Stimulated activated CD4-positive, alpha-beta T cell treated with anti-CD3 and anti-CD28 coated beads, Interleukin-1b, Interleukin-23, amount 100 ng/mL, for 24 hours (primary cell): Measurements from ENCODE around the gene RPL38.

Experiments used
- DNase-seq, 4 experiments: peaks; one replicate each; pipeline ENCODE4 v3.0.0-alpha.2; 2020; ENCODE audit warnings: low read depth in 4 of 4, low spot score in 1 of 4

The RPL38 gene

GRCh38 chr17:74224959-74225725 lies 21.7 kb downstream of the RPL38 start:
- DNase-seq: no peak

GRCh38 chr17:74226252-74226651 lies 22.8 kb downstream of the RPL38 start:
- no peak for DNase-seq

- DNase-seq: no peak
Measured at GRCh38 chr17:74227271-74228080, 24.0 kb downstream of the RPL38 start.

DNA sequence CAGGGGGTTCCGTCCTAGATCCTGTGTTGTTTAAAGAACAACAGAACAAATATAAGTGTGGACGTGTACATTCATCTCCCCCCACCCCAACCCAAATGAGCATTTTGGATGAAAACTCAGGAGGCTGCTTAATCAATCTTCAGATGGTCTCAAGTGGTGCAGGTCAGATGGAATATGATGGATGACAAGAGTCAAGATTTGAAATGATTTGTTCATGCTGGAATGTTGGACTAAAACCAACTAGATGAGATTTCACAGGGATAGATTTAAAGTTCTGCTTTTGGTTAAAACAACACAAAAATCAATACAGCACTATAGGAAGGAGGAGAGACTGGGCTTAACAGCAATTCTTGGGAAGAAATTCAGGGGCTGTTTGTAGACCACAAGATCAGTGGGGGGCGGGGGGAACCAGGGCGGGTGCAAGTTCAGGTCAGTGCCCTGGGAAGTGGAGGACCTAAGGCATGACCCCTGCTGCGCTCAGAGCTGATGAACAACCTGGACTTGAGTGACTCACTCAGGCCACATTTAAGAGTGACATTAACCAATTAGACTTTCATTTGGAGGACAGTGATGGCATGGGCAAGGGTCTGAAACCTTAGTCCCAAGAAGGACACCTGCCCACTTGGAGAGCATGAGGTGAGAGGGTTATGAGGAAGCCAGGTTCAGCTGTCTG lies 25.0 kb downstream of the RPL38 start:
- no peak for DNase-seq

DNA sequence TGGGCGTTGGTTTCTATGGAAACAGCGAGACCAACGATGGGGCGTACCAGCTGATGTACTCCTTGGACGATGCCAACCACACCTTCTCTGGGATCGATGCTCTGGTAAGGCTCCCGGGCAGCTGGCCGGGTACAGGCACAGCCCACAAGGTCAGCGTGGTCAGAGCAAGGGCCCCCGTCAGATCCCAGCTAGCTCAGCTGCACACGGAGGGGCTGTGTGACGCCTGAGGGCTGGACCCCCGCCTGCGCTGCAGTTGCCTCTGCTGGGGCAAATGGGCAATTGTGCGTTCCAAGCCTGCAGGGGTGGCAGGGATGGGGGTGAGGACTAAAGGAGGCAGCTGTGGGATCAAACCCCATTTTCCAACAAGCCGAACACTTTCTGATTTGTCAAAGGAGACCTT lies 27.4 kb downstream of the RPL38 start:
- DNase-seq: no peak

- DNase-seq: no peak
Measured at GRCh38 chr17:74231928-74232907, 28.7 kb downstream of the RPL38 start.

GRCh38 chr17:74233937-74234336 lies 30.5 kb downstream of the RPL38 start:
- no peak for DNase-seq

DNA sequence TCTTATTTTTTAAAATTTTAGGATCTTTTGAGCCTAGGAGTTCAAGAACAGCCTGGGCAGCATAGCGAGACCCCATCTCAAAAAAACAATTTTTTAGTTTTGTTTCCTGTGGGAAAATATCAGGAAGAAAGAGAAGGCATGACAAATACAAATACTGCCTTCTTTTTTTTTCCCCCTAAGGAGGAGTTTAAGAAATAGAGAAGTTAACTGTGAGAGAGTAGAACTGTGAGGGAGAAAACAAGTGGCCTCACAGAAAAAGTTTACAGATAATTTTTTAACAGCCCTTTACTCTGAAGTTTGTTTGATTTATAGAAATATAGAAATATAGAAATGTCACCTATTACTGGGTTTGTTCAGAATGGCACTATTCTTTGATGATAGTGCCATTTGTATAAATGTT lies 31.0 kb downstream of the RPL38 start:
- DNase-seq: no peak

- no peak for DNase-seq
Measured at GRCh38 chr17:74235040-74235581, 31.6 kb downstream of the RPL38 start.

GRCh38 chr17:74235911-74236371 lies 32.5 kb downstream of the RPL38 start:
- no peak for DNase-seq

GRCh38 chr17:74237321-74237720 lies 33.8 kb downstream of the RPL38 start:
- DNase-seq: no peak

GRCh38 chr17:74239172-74239571 lies 35.7 kb downstream of the RPL38 start:
- DNase-seq: no peak

GRCh38 chr17:74240618-74241205 lies 37.2 kb downstream of the RPL38 start:
- no peak for DNase-seq

DNA sequence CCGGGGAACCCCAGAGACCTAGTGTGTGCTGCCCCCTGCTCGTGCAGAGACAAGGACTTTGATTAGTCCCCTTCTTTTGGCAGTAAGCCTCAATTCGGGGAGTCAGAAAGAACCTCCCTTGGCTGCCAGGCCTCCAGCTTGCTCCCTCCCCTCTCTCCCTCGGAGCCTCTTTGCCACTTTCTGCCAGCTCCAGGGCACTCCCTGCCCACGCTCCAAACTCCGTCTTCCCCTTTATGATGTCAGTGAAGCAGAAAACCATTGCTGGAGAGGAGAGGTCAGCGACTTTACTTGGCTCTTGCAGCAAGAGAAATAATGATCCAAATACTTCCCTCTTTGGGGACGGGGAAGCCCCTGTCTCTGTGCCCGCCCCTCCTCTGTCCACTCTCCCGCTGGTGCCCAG lies 38.0 kb downstream of the RPL38 start:
- no peak for DNase-seq

DNA sequence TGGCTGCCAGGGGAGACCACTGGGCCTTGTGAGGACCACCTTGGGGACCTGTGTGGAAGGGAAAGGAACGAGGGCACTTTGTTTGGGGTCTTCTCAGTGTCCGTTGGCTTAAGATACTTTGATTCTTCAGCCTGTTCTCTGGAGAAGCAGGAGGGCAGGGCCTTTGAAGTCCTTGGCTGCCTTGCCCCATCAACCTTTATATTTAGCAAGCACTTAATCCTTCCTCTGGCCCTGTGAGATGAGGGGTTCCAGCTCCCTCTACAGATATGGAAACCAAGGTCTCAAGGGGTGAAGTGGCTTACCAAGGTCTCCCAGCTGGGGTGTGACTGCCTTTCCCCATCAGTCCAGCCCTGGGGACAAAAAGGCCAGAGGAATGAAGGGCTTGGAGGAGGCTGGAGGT lies 38.4 kb downstream of the RPL38 start:
- no peak for DNase-seq

DNA sequence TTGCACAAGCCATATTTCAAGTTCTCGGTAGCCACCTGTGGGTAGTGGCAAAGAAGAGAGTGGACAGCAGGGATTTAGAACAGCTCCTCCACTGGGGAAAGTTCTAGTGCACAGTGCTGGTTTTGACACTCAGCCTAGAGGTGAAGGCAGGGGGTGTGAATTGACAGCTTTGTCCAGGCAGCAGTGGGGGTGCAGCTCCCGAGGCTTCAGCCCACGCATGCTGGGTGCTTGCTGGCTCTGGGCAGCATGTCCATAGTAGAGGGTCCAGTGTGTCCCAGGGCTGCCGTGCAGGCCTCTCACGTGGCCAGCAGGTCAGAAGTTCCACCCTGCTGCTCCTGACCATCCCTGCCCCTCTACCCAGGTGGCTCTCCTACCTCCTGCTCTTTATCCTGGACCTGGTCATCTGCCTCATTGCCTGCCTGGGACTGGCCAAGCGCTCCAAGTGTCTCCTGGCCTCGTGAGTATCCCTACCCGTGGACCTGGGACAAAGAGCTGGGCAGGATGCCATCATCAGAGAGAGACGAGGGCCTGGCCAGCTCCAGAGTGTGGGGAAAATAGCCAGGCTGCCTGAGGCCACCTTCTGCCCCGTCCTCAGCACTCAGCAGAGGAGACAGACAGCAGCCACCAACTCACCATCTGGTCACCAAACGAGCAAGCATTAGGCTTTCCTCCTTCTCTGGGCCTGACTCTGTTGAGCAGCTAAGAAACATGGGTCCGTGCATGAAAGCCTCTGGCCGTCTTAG lies 39.7 kb downstream of the RPL38 start:
- no peak for DNase-seq

DNA sequence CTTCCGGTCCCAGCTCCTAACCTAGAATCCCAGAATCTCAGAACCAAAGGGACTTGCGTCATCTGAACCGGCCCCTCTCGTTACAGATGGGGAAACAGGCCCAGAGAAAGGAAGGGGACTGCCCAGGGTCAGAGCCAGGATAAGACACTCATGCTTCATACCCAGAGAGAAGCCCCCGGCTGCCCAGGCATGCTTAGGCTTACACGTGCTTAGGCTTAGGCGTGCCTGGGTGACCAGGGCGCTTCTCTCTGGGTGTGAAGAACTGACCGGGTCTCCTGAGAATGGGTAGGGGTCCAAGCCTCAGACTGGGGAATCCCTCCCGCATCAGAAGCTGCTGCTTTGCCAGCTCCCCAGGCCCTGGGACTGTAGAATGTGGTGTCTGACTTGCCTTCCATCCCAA lies 40.6 kb downstream of the RPL38 start:
- DNase-seq: no peak

DNA sequence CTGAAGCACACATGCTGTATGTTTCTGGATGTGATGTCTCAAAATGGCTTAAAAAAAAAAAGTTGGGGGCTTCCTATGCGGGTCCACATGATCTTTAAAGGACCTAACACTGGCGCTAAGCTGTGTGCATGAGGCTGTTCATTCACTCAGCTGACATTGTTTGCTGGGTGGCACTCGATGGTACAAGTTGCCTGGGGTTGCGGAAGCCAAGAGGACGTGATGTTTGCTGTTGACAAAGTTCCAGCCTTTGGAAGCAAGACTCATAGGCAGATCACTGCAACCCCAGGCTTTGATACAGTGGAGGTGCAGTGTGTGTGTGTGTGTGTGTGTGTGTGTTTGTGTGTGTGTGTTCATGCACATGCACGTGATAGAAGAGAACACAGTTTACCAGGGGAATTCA lies 41.1 kb downstream of the RPL38 start:
- no peak for DNase-seq

GRCh38 chr17:74245145-74245831 lies 41.8 kb downstream of the RPL38 start:
- DNase-seq: no peak
